GM12878 (cell line): ENCODE results near the gene ZNF140. TPM values are rescaled to one million over a fixed set of nuclear protein-coding genes. Genes with fewer than 3 reads are reported as not detected.

Source experiments
- ATAC-seq: fragments of 200-7000 bp; cut with Tn5 transposase; 3 replicates; pipeline ENCODE4 v1.9.1; 2020; ENCODE audit warnings: mild to moderate bottlenecking, moderate library complexity
- BruUV-seq: library from RNA; stranded (reverse); fragments of 400-500 nt; replicated peaks from 2 replicates; lab custom pipeline; 2021; lab: Mats Ljungman, UMichigan
- CTCF ChIA-PET: fragments of 300-600 bp; sonication (Branson Sonifier 250); formaldehyde crosslinking; extraction: SDS; loops from one replicate; lab custom pipeline; 2021; ENCODE audit warnings: inconsistent platforms; lab: Yijun Ruan, JAX
- POLR2A ChIA-PET: fragments of 350-600 bp; formaldehyde crosslinking; extraction: SDS; loops from one replicate; lab custom pipeline; 2021; ENCODE audit warnings: inconsistent platforms; lab: Charles Lee
- RAD21 ChIA-PET: fragments of 300-600 bp; sonication (Branson Sonifier 250); formaldehyde crosslinking; loops from one replicate; lab custom pipeline; 2023; ENCODE audit warnings: antibody characterized with exemption; ENCODE audit not compliant: unreplicated experiment; lab: Charles Lee
- SMC1A ChIA-PET: fragments of 300-600 bp; sonication (Branson Sonifier 250); formaldehyde crosslinking; loops from one replicate; lab custom pipeline; 2023; ENCODE audit not compliant: unreplicated experiment, uncharacterized antibody; lab: Charles Lee
- DNase-seq: peaks from one replicate; pipeline ENCODE4 v3.0.0-alpha.2; 2011; ENCODE audit warnings: low read depth, low spot score
- FAIRE-seq: peaks from 3 replicates; lab custom pipeline; 2011; peaks lifted over from hg19 to GRCh38; lab: Jason Lieb, UNC
- H2AFZ ChIP-seq: 2 replicates; pipeline ENCODE4 v1.6.0; 2011; ENCODE audit warnings: low read depth, low read length, control low read depth; ENCODE audit not compliant: control insufficient read depth
- H3K27ac ChIP-seq: 2 replicates; pipeline ENCODE4 v1.5.1; 2011; ENCODE audit warnings: control low read depth; ENCODE audit not compliant: control insufficient read depth, insufficient read depth
- H3K27me3 ChIP-seq, 2 experiments: replicated peaks in 1 of 2; 2 replicates each; pipeline versions ENCODE4 v1.6.0 to v1.6.1; 2011; ENCODE audit warnings: low read length in 1 of 2; ENCODE audit not compliant: control insufficient read depth in 2 of 2, insufficient read depth in 2 of 2
- H3K36me3 ChIP-seq, 2 experiments: 2 replicates each; pipeline ENCODE4 v1.5.1; 2011; ENCODE audit warnings: low read length in 1 of 2; ENCODE audit not compliant: control insufficient read depth in 2 of 2, insufficient read depth in 2 of 2
- H3K4me1 ChIP-seq: 2 replicates; pipeline ENCODE4 v1.6.1; 2011; ENCODE audit warnings: mild to moderate bottlenecking, low read length, moderate library complexity, mixed read lengths; ENCODE audit not compliant: control insufficient read depth, insufficient read depth
- H3K4me2 ChIP-seq: 2 replicates; pipeline ENCODE4 v1.6.0; 2011; ENCODE audit warnings: control low read depth; ENCODE audit not compliant: control insufficient read depth, insufficient read depth
- H3K4me3 ChIP-seq: fragments of 200-600 bp; sonication (generic); 2 replicates; pipeline ENCODE4 v1.5.1; 2016
- H3K79me2 ChIP-seq: 2 replicates; pipeline ENCODE4 v1.6.0; 2011; ENCODE audit warnings: low read length; ENCODE audit not compliant: control insufficient read depth, insufficient read depth
- H3K9ac ChIP-seq: 2 replicates; pipeline ENCODE4 v1.8.0; 2011; ENCODE audit warnings: low read length, control low read depth, mixed read lengths; ENCODE audit not compliant: control insufficient read depth, insufficient read depth
- H3K9me3 ChIP-seq: replicated peaks from 3 replicates; pipeline ENCODE4 v1.5.1; 2011; ENCODE audit warnings: mild to moderate bottlenecking, low read length; ENCODE audit not compliant: control insufficient read depth, insufficient read depth
- H4K20me1 ChIP-seq: 2 replicates; pipeline ENCODE4 v1.6.0; 2011; ENCODE audit not compliant: control insufficient read depth, insufficient read depth
- BCL11A ChIP-seq: IDR thresholded peaks from 2 replicates; pipeline ENCODE4 v1.6.1; 2011; ENCODE audit warnings: low read depth, low read length
- BHLHE40 ChIP-seq, 2 experiments: fragments of 450-650 bp in 1 of 2; IDR thresholded peaks; 2 replicates each; pipeline ENCODE4 v1.6.1; 2011 to 2017; ENCODE audit warnings: low read depth in 2 of 2, borderline replicate concordance in 1 of 2, improper control_type of control experiment in 1 of 2, low read length in 1 of 2, mild to moderate bottlenecking in 1 of 2
- CBX5 ChIP-seq: sonication (generic); IDR thresholded peaks from 2 replicates; pipeline ENCODE4 v1.6.1; 2016; ENCODE audit warnings: low read depth, moderate library complexity, mild to moderate bottlenecking, inconsistent platforms
- FOS ChIP-seq: IDR thresholded peaks from 3 replicates; pipeline ENCODE4 v1.6.1; 2011; ENCODE audit warnings: borderline replicate concordance; ENCODE audit not compliant: insufficient read length; ENCODE audit errors: extremely low read depth
- GABPA ChIP-seq: IDR thresholded peaks from 2 replicates; pipeline ENCODE4 v1.6.1; 2014; ENCODE audit warnings: antibody characterized with exemption, low read depth, mild to moderate bottlenecking, inconsistent platforms
- IKZF2 ChIP-seq, 2 experiments: fragments of 450-650 bp; IDR thresholded peaks; 2 replicates each; pipeline ENCODE4 v1.6.1; 2017; ENCODE audit warnings: mild to moderate bottlenecking in 2 of 2, moderate library complexity in 2 of 2
- JUND ChIP-seq: IDR thresholded peaks from 2 replicates; pipeline ENCODE4 v1.6.1; 2012; ENCODE audit warnings: low read depth, mild to moderate bottlenecking, low read length, improper control_type of control experiment, moderate library complexity
- MXI1 ChIP-seq: fragments of 150-350 bp; IDR thresholded peaks from 2 replicates; pipeline ENCODE4 v1.6.1; 2011; ENCODE audit warnings: low read depth, mild to moderate bottlenecking, inconsistent platforms, low read length, improper control_type of control experiment
- MYB ChIP-seq: fragments of 150-350 bp; IDR thresholded peaks from 2 replicates; pipeline ENCODE4 v1.6.1; 2014; ENCODE audit warnings: mild to moderate bottlenecking, low read depth, low read length, borderline replicate concordance
- RUNX3 ChIP-seq: IDR thresholded peaks from 2 replicates; pipeline ENCODE4 v1.6.1; 2012; ENCODE audit warnings: low read length, inconsistent platforms
- SRF ChIP-seq, 2 experiments: IDR thresholded peaks; 2 replicates each; pipeline ENCODE4 v1.6.1; 2011; ENCODE audit warnings: low read depth in 2 of 2, low read length in 2 of 2, mild to moderate bottlenecking in 1 of 2, moderate library complexity in 1 of 2
- TARDBP ChIP-seq: IDR thresholded peaks from 2 replicates; pipeline ENCODE4 v1.6.1; 2016; ENCODE audit warnings: borderline replicate concordance
- ZSCAN29 ChIP-seq: fragments of 450-650 bp; IDR thresholded peaks from 2 replicates; pipeline ENCODE4 v1.6.1; 2017; ENCODE audit warnings: mild to moderate bottlenecking, moderate library complexity
- whole genome bisulfite sequencing: methylation state at CpG from one replicate; pipeline ENCODE4 v1.1.6; 2016; ENCODE audit warnings: low lambda C conversion rate; ENCODE audit not compliant: insufficient replicate concordance, insufficient coverage; ENCODE audit errors: missing lambda C conversion rate; 5-methylcytosine and 5-hydroxymethylcytosine counted together
- in situ Hi-C: fragments of 300-500 bp; cut with MboI; formaldehyde crosslinking; loops from 9 replicates; pipeline ENCODE4 v1.14.3; 2018; ENCODE audit warnings: mixed read lengths
- intact Hi-C: fragments of 100-400 bp; cut with micrococcal nuclease; formaldehyde crosslinking; loops from one replicate; pipeline ENCODE4 v1.14.2; 2022; ENCODE audit not compliant: unreplicated experiment
- polyA plus RNA-seq, 11 experiments: library from polyadenylated mRNA; depleted of rRNA in 4 of 11; unstranded in 6 of 11; stranded (reverse) in 5 of 11; fragments of >200 nt; fragmentation: Nextera tagmentation in 4 of 11; fragmentation: Illumina TruSeq in 1 of 11; extraction: Ambion mirVana in 4 of 11; extraction: Trizol in 1 of 11; gene quantifications; 1 replicate in 1 of 11; 2 replicates in 10 of 11; pipeline versions ENCODE4 v1.2.1 to v1.2.3, GENCODE V29; 2011 to 2016; ENCODE audit warnings: inconsistent platforms in 2 of 11, missing spikeins in 2 of 11, low read depth in 1 of 11
- total RNA-seq, 4 experiments: library from RNA; depleted of rRNA in 3 of 4; stranded (reverse); fragments of >200 nt in 3 of 4; fragmentation: Illumina TruSeq in 1 of 4; extraction: Trizol in 1 of 4; gene quantifications; 2 replicates each; pipeline versions ENCODE4 v1.2.1 to v1.2.3, GENCODE V29; 2013 to 2021
- TF ChIP-seq, protein P1 (sequence below): IDR thresholded peaks from 2 replicates; pipeline ENCODE4 v1.6.1; 2011; ENCODE audit warnings: mild to moderate bottlenecking, low read depth, low read length, moderate library complexity; ENCODE audit not compliant: insufficient replicate concordance
- TF ChIP-seq, protein P2 (sequence below): IDR thresholded peaks from 2 replicates; pipeline ENCODE4 v1.6.1; 2012; ENCODE audit warnings: low read length, inconsistent platforms
- TF ChIP-seq, protein P3 (sequence below), 3 experiments: IDR thresholded peaks in 2 of 3; conservative IDR thresholded peaks in 1 of 3; 2 replicates each; pipeline ENCODE4 v1.5.1; 2011; ENCODE audit warnings: low read depth in 3 of 3, low read length in 3 of 3, mild to moderate bottlenecking in 3 of 3, control low read depth in 2 of 3, moderate library complexity in 2 of 3, inconsistent platforms in 1 of 3, mixed read lengths in 1 of 3; ENCODE audit not compliant: control insufficient read depth in 2 of 3, insufficient read depth in 1 of 3; ENCODE audit errors: extremely low read depth in 1 of 3
- TF ChIP-seq, protein P4 (sequence below): fragments of 150-350 bp; IDR thresholded peaks from 2 replicates; pipeline ENCODE4 v1.6.1; 2014; ENCODE audit warnings: mild to moderate bottlenecking, low read depth, low read length

ZNF140 gene
- total and polyA plus RNA-seq, 10 of the 15 experiments (the other 5 are each of a cell fraction or from before 2014, with no cell fraction given): 6.8 to 21.2 (median 14.7) TPM

DNA sequence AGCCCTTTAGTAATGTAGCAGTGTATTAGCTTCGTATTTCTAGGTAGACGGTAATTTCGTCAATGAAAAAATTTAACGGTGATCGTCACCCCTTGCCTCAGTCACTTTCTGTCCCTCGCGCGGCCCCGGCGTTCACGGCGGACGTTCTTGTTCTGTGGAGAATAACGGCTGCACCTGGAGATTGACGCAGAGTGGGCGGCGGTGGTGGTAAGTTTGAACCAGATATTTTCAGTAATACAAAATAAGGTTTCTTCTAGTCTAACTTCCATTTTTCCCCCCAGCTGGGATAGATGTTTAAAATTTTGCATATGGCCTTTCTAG lies 50.0 kb downstream of the ZNF140 start:
- DNase-seq (no peak), FAIRE-seq (no peak), ATAC-seq (peak; percentile 2; the same call in 2 of the 3 replicates)
- 0 out of 4 replicates have a peak, but pooled peaks cover 0 to 4% of the 10 kb centered on the region in 2 experiments for H3K36me3 ChIP-seq
- no peaks in the 10 kb centered on the region for H3K27me3 ChIP-seq
- H3K79me2 ChIP-seq: no peaks in the 10 kb centered on the region
- peak overlapping the region; percentile 92 for H3K4me3 ChIP-seq
- WGBS: 3% methylated on average over 17 of the region's 17 CpGs
- ChIA-PET CTCF (interaction anchor here (0.6 kb wide), 1 partner anchor 27 kb away, joined by 3 read pairs; no protein-coding TSS in a partner anchor), SMC1A (interaction anchor here (1.1 kb wide), 1 partner anchor 48 kb away, joined by 3 read pairs; no protein-coding TSS in a partner anchor), RAD21 (no interaction called here), POLR2A (interaction anchor here (0.6 kb wide), 1 partner anchor 93 kb away, joined by 4 read pairs; no protein-coding TSS in a partner anchor)
- H2AFZ ChIP-seq: peak overlapping the region; percentile 81
- peaks cover 17% of the 10 kb centered on the region for H3K9me3 ChIP-seq
- H3K27ac ChIP-seq: peak overlapping the region; percentile 59
- peak overlapping the region; percentile 80 for H3K4me2 ChIP-seq
- no peaks in the 10 kb centered on the region for H3K4me1 ChIP-seq
- peak overlapping the region; percentile 55 for H3K9ac ChIP-seq
- no peaks in the 10 kb centered on the region for H4K20me1 ChIP-seq
- in situ Hi-C loops: no loop called here
- BruUV-seq: TSS peak; percentile 87
- intact Hi-C loops: loop anchor here (1.0 kb wide), 1 partner anchor 50 kb away; the partner anchor contains the start of gene ZNF140
- no peak for TF ChIP-seq BCL11A
- no peak for TF ChIP-seq BHLHE40 (IDR thresholded peaks at IDR 0.05; ENCODE audit: borderline replicate concordance in 1 of 2, low read depth in 2 of 2, low read length in 1 of 2)
- no peak for TF ChIP-seq TARDBP
- TF ChIP-seq ZSCAN29: no peak
- TF ChIP-seq FOS: no peak
- TF ChIP-seq CBX5: no peak; the same call in 1 of the 2 replicates
- TF ChIP-seq RUNX3: no peak
- TF ChIP-seq MYB: no peak
- TF ChIP-seq MXI1: no peak
- TF ChIP-seq IKZF2 (IDR thresholded peaks at IDR 0.05): no peak
- no peak for TF ChIP-seq GABPA
- no peak for TF ChIP-seq JUND
- TF ChIP-seq, protein P1, sequence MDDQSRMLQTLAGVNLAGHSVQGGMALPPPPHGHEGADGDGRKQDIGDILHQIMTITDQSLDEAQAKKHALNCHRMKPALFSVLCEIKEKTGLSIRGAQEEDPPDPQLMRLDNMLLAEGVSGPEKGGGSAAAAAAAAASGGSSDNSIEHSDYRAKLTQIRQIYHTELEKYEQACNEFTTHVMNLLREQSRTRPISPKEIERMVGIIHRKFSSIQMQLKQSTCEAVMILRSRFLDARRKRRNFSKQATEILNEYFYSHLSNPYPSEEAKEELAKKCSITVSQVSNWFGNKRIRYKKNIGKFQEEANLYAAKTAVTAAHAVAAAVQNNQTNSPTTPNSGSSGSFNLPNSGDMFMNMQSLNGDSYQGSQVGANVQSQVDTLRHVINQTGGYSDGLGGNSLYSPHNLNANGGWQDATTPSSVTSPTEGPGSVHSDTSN: no peak
- TF ChIP-seq, protein P2, sequence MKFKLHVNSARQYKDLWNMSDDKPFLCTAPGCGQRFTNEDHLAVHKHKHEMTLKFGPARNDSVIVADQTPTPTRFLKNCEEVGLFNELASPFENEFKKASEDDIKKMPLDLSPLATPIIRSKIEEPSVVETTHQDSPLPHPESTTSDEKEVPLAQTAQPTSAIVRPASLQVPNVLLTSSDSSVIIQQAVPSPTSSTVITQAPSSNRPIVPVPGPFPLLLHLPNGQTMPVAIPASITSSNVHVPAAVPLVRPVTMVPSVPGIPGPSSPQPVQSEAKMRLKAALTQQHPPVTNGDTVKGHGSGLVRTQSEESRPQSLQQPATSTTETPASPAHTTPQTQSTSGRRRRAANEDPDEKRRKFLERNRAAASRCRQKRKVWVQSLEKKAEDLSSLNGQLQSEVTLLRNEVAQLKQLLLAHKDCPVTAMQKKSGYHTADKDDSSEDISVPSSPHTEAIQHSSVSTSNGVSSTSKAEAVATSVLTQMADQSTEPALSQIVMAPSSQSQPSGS: no peak
- TF ChIP-seq, protein P3, sequence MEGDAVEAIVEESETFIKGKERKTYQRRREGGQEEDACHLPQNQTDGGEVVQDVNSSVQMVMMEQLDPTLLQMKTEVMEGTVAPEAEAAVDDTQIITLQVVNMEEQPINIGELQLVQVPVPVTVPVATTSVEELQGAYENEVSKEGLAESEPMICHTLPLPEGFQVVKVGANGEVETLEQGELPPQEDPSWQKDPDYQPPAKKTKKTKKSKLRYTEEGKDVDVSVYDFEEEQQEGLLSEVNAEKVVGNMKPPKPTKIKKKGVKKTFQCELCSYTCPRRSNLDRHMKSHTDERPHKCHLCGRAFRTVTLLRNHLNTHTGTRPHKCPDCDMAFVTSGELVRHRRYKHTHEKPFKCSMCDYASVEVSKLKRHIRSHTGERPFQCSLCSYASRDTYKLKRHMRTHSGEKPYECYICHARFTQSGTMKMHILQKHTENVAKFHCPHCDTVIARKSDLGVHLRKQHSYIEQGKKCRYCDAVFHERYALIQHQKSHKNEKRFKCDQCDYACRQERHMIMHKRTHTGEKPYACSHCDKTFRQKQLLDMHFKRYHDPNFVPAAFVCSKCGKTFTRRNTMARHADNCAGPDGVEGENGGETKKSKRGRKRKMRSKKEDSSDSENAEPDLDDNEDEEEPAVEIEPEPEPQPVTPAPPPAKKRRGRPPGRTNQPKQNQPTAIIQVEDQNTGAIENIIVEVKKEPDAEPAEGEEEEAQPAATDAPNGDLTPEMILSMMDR (IDR thresholded peaks at IDR 0.05 in 2 of 3, conservative IDR thresholded peaks at IDR 0.05 in 1 of 3; ENCODE audit: control insufficient read depth in 2 of 3, extremely low read depth in 1 of 3, insufficient read depth in 1 of 3, low read depth in 3 of 3, low read length in 3 of 3): no peak
- no peak for TF ChIP-seq SRF (IDR thresholded peaks at IDR 0.05; ENCODE audit: low read depth in 2 of 2, low read length in 2 of 2)
- TF ChIP-seq, protein P4, sequence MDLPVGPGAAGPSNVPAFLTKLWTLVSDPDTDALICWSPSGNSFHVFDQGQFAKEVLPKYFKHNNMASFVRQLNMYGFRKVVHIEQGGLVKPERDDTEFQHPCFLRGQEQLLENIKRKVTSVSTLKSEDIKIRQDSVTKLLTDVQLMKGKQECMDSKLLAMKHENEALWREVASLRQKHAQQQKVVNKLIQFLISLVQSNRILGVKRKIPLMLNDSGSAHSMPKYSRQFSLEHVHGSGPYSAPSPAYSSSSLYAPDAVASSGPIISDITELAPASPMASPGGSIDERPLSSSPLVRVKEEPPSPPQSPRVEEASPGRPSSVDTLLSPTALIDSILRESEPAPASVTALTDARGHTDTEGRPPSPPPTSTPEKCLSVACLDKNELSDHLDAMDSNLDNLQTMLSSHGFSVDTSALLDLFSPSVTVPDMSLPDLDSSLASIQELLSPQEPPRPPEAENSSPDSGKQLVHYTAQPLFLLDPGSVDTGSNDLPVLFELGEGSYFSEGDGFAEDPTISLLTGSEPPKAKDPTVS: no peak
